Stimulated activated CD8-positive, alpha-beta memory T cell treated with anti-CD3 and anti-CD28 coated beads, Interleukin-7, amount 100 ng/mL, for 24 hours (primary cell): ENCODE measurements around the gene CRACR2A.

Experiments
- DNase-seq: peaks from one replicate; pipeline ENCODE4 v3.0.0-alpha.2; 2020; ENCODE audit warnings: low read depth

The CRACR2A gene

GRCh38 chr12:3684449-3685051, 68.4 kb downstream of the CRACR2A start:
- DNase-seq = no peak

GRCh38 chr12:3683670-3684069, 69.2 kb downstream of the CRACR2A start:
- no peak for DNase-seq

- DNase-seq = no peak
Observed at GRCh38 chr12:3681595-3682061, 71.3 kb downstream of the CRACR2A start.

- DNase-seq = no peak
Observed at GRCh38 chr12:3680919-3681594, 71.9 kb downstream of the CRACR2A start.

GRCh38 chr12:3679831-3680230, 73.1 kb downstream of the CRACR2A start:
- no peak for DNase-seq

- DNase-seq = no peak
Observed at GRCh38 chr12:3677609-3678008, 75.3 kb downstream of the CRACR2A start.

GRCh38 chr12:3673981-3674708, 78.8 kb downstream of the CRACR2A start:
- DNase-seq = no peak

GRCh38 chr12:3672113-3672509, 80.8 kb downstream of the CRACR2A start:
- no peak for DNase-seq

GRCh38 chr12:3671330-3672112, 81.4 kb downstream of the CRACR2A start:
- no peak for DNase-seq

- DNase-seq = no peak
Observed at GRCh38 chr12:3670083-3670620, 82.8 kb downstream of the CRACR2A start.

- no peak for DNase-seq
Observed at GRCh38 chr12:3669594-3669993, 83.3 kb downstream of the CRACR2A start.

GRCh38 chr12:3668479-3669165, 84.3 kb downstream of the CRACR2A start:
- DNase-seq = no peak

GRCh38 chr12:3667485-3667884, 85.4 kb downstream of the CRACR2A start:
- no peak for DNase-seq

- DNase-seq = no peak
Observed at GRCh38 chr12:3666441-3666840, 86.5 kb downstream of the CRACR2A start.

GRCh38 chr12:3662521-3662921, 90.4 kb downstream of the CRACR2A start:
- no peak for DNase-seq

GRCh38 chr12:3661028-3661427, 91.9 kb downstream of the CRACR2A start:
- DNase-seq = no peak

GRCh38 chr12:3658327-3659163, 94.4 kb downstream of the CRACR2A start:
- DNase-seq = no peak

- DNase-seq = no peak
Observed at GRCh38 chr12:3656946-3657622, 95.8 kb downstream of the CRACR2A start.

- DNase-seq = no peak
Observed at GRCh38 chr12:3655328-3655900, 97.5 kb downstream of the CRACR2A start.
